HG02840 (cell line): ENCODE measurements around the gene NEURL1B.
"Not testable (repeated sequence)": the region's sequence is repeated elsewhere in the genome, so short reads cannot be mapped to it uniquely, and the experiment has no call there.

ENCODE experiments used
- ATAC-seq: cut with Tn5 transposase; IDR thresholded peaks from one replicate; pipeline ENCODE4 v1.9.1; 2021; ENCODE audit warnings: mild to moderate bottlenecking, moderate library complexity, moderate number of reproducible peaks; ENCODE audit not compliant: unreplicated experiment, low FRiP score

The NEURL1B gene

DNA sequence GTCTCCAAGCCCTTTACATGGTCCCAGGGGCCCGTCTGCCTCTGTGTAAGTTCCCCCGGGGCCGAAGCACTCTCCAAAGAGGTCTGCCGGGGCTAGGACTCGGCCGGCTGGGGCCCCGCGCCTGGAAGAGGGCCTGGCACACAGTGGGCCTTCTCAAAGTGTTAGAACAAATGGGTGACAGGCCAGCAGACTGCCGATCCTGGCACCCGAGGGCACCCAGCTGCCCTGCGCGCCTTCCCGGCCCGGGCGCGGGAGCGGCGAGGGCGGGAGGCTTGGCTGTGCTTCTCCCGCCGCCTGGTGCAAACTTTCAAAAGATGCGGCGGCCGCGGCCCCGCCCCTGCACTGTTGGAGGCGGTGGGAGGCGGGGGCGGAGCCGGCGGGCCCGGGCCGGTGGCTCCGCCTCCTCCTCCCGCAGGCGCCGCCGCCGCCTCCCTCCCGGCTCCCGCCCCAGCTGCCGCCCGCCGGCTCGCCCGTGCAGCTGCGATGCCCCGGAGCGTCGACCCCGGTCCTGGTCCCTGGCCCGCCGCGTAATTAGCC, at the start of gene NEURL1B:
NEURL1B (plus strand) TSS at position 442 of the 537 bp plus-strand sequence. CDS start 144 bp downstream, outside the sequence.
- no peak for ATAC-seq

GRCh38 chr5:172591636-172592035, 49.4 kb upstream of the NEURL1B start:
- ATAC-seq, result no peak

GRCh38 chr5:172592881-172593280, 48.2 kb upstream of the NEURL1B start:
- ATAC-seq, result no peak

DNA sequence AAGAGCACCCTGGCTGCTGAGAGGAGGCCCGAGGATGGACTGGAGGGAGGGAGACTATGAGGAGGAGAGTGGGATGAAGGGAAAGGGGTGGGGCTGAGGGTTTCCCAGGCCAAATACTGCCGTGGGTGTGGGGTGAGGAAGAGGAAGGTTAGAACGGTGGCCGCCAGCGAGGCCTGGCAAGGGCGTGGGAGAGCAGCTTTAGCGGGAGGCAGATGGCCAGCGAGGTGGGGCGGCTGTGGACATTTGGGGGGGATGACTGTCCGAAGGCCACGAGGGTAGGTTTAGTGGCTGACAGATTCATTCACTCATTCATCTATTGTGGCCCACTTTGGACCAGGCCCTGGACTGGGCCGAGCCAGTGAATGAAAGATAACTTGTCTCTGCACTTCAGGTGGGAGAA, 47.8 kb upstream of the NEURL1B start:
- ATAC-seq, result no peak

DNA sequence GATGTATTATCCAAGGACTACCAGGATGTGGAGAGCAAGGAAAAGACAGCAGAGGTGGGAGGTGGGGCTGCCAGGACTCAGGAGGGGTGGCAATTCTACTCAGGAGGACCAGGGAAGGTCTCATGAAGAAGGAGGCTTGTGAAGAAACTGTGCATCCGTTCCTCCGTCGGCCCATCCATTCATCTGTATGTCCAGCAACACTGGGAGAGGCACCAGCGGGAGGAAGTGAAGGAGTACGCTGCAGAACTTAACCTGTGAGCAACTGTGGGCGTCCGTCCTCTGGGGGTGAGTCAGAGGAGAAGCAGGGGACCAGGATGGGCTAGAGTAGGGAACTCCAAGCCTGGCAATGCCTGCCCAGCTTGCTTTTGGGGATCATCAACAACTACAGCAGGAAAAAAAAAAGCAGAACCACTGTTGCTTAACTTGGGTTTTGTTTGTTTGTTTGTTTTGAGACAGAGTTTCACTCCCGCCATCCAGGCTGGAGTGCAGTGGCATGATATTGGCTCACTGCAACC, 47.3 kb upstream of the NEURL1B start:
- ATAC-seq, result no peak

DNA sequence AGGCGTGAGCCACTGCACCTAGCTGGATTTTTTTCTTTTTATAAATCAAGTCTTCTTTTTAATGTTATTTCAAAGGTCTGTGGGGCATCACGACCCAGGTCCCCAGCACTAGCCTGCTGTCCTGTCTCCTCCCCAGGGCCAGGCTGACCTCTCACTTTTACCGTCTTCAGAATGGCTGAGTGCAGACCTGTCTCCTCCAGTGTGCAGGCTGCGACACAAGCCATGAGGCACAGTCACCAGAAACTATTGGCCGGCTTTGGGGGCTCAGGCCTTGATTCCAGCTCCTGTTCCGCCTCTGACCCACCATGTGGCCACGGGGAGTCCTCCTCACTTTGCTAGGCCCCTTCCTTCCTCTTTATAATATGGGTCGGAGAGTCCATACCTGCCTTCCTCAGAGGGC, 46.6 kb upstream of the NEURL1B start:
- no peak for ATAC-seq

DNA sequence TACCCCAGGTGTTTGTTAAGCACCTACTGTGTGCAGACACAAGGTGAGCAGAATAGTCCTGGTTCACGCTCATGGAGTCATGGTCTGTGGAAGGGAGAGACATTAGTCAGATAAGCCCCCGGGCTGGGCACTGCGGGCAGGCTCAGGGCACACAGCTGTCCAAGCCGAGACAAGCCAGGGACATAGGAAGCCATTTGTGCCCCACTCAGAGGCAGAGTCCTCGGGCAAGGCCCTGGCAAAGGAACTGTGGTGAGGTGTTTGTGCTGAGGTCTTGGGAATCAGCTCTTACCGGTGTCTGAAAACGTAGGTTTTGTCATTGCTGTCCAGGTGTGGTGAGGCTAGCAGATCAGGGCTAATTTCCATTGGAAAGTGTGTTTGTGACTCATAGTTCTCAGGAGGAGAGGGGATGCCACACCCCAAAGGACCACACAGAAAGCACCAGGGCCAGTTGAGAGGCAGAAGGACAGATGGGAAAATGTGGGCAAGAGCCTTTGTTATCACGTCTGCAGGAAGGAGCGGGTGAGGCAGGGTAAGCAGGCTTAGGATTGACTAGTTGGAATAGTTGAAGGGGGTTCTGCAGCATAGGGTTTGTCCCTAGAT, 46.1 kb upstream of the NEURL1B start:
- ATAC-seq, result no peak

DNA sequence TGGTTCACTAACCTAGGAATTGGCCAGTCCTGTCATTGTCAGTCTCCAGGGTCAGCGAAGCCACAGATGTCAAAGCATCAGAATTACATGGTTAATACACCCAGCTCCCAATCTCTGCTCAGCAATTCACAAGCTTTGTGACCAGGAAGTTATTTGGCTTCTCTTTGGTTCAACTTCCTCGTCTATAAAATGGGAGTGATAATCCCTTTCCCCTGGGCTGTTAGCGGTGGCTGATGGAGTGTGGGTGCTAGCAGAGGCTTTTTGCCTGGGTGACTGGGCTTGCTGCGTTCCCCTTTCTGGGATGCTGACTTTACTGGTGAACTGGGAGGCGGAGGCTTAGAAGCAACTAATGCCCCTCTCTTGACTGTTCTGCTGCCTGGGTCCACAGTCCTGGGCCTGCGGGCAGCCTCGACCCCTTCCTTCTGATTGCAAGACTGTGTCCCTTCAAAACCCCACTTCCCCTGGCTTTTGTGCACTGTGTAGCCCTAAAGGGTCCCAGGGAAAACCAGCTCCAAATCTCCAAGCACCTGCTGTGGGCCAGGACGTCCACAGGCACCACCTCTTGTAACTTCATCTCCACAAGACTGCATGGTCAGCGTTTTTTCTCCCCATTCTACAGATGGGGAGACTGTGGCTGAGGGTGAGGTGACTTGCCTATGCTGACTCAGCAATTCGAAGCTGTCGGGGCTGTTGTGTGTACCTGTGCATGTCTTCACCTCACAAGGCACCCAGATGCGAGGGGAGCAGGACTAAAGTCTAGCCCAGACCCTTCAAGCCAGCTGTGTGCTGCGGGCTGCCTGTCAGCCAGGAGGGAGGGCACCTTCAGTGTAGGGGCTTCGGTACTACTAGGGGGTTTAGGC, 45.2 kb upstream of the NEURL1B start:
- no peak for ATAC-seq

DNA sequence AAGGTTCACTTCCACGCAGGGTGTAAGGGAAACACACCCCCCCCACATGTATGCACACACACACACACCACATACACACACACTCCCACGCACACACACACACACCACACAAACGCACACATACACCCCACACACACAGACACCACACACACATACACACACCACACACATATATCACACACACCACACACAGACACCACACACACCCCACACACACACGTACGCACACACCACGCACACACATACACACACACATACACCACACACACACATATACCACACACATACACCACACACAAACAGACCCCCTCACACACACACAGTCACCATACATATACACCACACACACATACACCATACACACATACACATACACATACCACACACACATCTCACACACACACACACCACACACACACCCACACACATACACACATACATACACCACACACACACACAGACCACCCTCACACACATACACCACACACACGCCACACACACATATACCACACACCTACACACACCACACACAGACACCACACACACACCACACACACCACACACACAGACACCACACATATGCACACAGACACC, 44.3 kb upstream of the NEURL1B start:
- no peak for ATAC-seq

DNA sequence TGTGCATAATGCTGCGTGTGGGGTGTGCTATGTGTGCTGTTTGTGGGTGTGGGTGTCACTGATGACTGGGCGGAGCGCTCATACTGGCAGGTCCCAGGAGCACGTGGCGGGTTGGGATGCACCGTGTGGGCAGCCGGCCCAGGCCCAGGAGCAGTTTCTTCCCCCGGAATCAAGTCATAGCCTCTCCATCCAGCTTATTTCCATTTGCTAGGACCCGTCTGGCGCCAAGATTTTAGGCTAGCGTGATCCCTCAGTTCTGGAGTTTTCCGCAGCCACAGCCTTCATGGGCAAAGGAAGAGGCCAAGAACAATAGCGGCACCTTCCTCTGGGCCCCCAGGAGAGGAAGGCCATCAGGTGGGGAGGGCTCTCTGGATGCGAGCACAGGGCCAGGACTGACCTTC, 43.3 kb upstream of the NEURL1B start:
- ATAC-seq, result no peak

GRCh38 chr5:172598251-172599203, 42.5 kb upstream of the NEURL1B start:
- ATAC-seq, result no peak

- no peak for ATAC-seq
These were observed 41.9 kb upstream of the NEURL1B start for GRCh38 chr5:172599204-172599567.

GRCh38 chr5:172600571-172600970, 40.5 kb upstream of the NEURL1B start:
- ATAC-seq, result no peak

- ATAC-seq, result not testable (repeated sequence)
These were observed 39.5 kb upstream of the NEURL1B start for GRCh38 chr5:172601576-172601975.

DNA sequence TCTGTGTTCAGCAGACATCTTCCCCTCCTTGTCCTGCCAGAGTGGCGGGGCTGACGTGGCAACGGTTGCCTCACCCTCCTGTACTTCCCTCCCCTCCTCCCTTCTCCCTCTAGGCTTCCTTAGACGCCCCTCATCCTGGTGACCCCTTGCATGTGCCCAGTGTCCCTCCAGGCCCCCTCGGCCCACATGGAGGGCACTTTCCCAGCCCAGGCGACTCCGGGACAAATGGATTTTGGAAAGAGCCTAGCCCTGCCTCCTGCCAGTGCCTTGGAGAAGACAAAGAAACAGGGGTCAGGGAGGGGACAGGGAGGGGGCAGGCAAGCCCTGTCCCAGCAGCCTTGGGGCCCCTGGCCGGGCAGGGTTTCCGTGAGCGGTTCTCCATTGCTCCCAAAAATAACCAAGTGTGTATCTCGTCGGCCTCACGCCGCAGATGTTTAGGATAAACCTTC, 38.3 kb upstream of the NEURL1B start:
- ATAC-seq, result no peak

DNA sequence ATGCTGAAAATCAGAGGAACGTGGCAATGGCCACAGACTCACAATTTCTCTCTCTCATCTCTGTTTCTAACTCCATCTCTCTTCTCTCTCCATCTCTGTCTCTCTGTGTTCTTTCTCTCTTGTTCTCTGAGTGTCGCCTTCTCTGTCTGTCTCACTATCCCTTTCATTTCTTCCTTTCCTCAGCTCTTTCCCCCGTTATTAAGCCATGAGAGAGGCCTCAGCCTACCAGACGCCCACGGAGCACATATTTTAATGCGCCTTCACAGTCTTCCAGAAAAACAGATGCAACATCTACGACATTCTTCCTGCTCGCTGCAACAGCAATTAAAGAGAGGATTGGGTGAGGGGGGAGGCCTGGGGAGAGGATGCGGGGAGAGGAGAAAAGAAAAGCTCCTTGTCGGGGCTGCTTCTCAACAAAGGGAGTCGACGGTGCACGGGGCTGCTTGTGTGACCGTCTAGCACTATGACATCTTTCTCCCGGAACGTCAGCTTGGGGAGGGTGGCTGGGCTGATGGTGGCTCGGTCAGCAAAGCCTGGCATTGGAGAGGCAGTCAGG, 37.7 kb upstream of the NEURL1B start:
- no peak for ATAC-seq

DNA sequence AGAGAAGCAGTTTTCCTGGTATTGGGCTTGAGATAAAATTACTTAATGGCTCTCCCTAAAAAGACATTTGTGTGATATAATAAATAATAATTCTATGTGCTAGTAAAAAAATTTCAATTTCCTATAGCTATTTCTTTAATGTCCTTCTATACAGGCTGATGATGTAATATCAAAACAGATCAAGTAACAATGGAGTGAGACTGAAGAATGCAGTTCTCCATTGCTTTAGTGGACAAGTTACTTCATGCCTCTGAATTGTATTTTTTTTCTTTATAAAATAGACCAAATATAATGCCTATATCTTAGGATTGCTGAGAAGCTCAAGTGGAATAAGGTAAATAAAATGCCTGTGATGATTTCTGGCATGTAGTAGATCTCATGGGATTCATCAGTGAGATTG, 35.6 kb upstream of the NEURL1B start:
- ATAC-seq, result no peak

GRCh38 chr5:172606156-172606785, 34.8 kb upstream of the NEURL1B start:
- no peak for ATAC-seq

GRCh38 chr5:172607213-172607793, 33.8 kb upstream of the NEURL1B start:
- no peak for ATAC-seq
